Right lobe of liver (tissue), 4 donors: ENCODE data around the gene NECAB2.

Experiments used
- POLR2A ChIP-seq: fragments of 450-650 bp; IDR thresholded peaks from one replicate; pipeline ENCODE4 v1.6.1; 2017; ENCODE audit warnings: antibody characterized with exemption, mild to moderate bottlenecking
- TF ChIP-seq, protein P1 (sequence below), 4 donors: fragments of 200-600 bp in 3 of 4; fragments of 450-650 bp in 1 of 4; IDR thresholded peaks; one replicate each; pipeline versions ENCODE4 v1.5.1 to v1.8.0; 2016 to 2022; ENCODE audit warnings: antibody characterized with exemption in 4 of 4, mild to moderate bottlenecking in 2 of 4
- donor health status: DM: no; HTN: no; CAD: no.
- donor health status: DM: no; HTN: no; CAD: no.
- donor health status: DM: no; HTN: yes; CAD: no.

GRCh38 chr16:84050316-84050715 is 82.3 kb downstream of the NECAB2 start:
- TF ChIP-seq, protein P1, sequence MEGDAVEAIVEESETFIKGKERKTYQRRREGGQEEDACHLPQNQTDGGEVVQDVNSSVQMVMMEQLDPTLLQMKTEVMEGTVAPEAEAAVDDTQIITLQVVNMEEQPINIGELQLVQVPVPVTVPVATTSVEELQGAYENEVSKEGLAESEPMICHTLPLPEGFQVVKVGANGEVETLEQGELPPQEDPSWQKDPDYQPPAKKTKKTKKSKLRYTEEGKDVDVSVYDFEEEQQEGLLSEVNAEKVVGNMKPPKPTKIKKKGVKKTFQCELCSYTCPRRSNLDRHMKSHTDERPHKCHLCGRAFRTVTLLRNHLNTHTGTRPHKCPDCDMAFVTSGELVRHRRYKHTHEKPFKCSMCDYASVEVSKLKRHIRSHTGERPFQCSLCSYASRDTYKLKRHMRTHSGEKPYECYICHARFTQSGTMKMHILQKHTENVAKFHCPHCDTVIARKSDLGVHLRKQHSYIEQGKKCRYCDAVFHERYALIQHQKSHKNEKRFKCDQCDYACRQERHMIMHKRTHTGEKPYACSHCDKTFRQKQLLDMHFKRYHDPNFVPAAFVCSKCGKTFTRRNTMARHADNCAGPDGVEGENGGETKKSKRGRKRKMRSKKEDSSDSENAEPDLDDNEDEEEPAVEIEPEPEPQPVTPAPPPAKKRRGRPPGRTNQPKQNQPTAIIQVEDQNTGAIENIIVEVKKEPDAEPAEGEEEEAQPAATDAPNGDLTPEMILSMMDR (IDR thresholded peaks at IDR 0.05), result no peak
- TF ChIP-seq POLR2A, result no peak
